Naive B cell (primary cell): ENCODE results near the gene UGT1A7. TPM values are rescaled to one million over a fixed set of nuclear protein-coding genes. Genes with fewer than 3 reads are reported as not detected.

Source experiments
- ATAC-seq, 2 donors: fragments of 150-1000 bp; cut with Tn5 transposase; 2 replicates each; pipeline ENCODE4 v1.10.0; 2021; ENCODE audit warnings: low read depth in 2 of 2, mild to moderate bottlenecking in 2 of 2, moderate library complexity in 2 of 2
- DNase-seq: peaks from one replicate; pipeline ENCODE4 v3.0.0; 2022
- H3K27ac Mint-ChIP-seq, 6 donors: one replicate each; pipeline ENCODE4 v1.8.0; 2020 to 2022; ENCODE audit warnings: mild to moderate bottlenecking in 6 of 6, mixed read lengths in 6 of 6, moderate library complexity in 5 of 6, inconsistent platforms in 2 of 6
- H3K27me3 Mint-ChIP-seq, 3 donors: one replicate each; pipeline ENCODE4 v1.8.0; 2021 to 2022; ENCODE audit warnings: mixed read lengths in 3 of 3, mild to moderate bottlenecking in 1 of 3
- H3K36me3 Mint-ChIP-seq, 2 donors: one replicate each; pipeline ENCODE4 v1.8.0; 2020 to 2022; ENCODE audit warnings: mixed read lengths in 2 of 2, inconsistent platforms in 1 of 2, mild to moderate bottlenecking in 1 of 2
- H3K4me1 Mint-ChIP-seq, 3 donors: one replicate each; pipeline ENCODE4 v1.8.0; 2020 to 2022; ENCODE audit warnings: mixed read lengths in 3 of 3, inconsistent platforms in 1 of 3, mild to moderate bottlenecking in 1 of 3, moderate library complexity in 1 of 3
- H3K4me3 Mint-ChIP-seq, 8 donors: one replicate each; pipeline ENCODE4 v1.8.0; 2020 to 2022; ENCODE audit warnings: mild to moderate bottlenecking in 8 of 8, mixed read lengths in 8 of 8, moderate library complexity in 8 of 8, inconsistent platforms in 2 of 8
- H3K9me3 Mint-ChIP-seq, 7 donors: one replicate each; pipeline ENCODE4 v1.8.0; 2020 to 2022; ENCODE audit warnings: mixed read lengths in 7 of 7, mild to moderate bottlenecking in 5 of 7, inconsistent platforms in 2 of 7, moderate library complexity in 1 of 7
- polyA plus RNA-seq, 6 donors: library from polyadenylated mRNA; unstranded; fragments of 300-500 nt; fragmentation: Illumina TruSeq; gene quantifications; one replicate each; pipeline ENCODE4 v1.2.3, GENCODE V29; 2021; ENCODE audit warnings: low read depth in 6 of 6

UGT1A7 gene
- polyA plus RNA-seq, 6 donors from 2014 or later: not detected

DNA sequence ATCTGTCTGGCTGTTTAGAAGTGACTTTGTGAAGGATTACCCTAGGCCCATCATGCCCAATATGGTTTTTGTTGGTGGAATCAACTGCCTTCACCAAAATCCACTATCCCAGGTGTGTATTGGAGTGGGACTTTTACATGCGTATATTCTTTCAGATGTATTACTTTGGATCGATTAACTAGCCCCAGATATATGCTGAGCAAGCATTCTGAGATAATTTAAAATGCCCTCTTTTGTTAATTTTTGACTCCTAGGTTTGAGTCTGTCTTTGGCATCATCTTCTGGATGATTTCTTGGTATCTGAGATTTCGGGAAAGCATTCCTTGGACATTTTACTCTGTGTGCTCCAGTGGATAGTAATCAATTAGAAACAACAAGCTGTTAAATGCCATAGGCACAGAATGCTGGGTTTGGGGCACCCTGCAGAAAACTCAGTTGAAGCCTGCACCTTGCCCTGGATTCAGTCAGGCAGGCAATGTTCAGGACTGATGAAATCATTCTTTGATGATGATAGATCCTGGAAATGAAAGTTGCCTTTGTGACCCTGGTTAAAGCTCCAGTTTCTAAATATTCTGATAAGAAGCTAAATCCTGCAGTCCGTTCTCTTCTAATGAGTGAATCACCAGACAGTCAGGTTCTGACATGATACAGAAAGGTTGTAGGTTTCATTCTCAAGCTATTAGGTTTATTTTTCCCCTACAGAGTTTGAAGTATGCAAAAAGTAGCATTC is 79.5 kb downstream of the UGT1A7 start:
- no peak for ATAC-seq
- Mint-ChIP-seq H3K4me3 (no peak overlapping the region), H3K27me3 (peaks cover 25 to 45% (median 36%) of the 10 kb centered on the region in 3 donors), H3K4me1 (no peaks in the 10 kb centered on the region), H3K36me3 (no peaks in the 10 kb centered on the region), H3K9me3 (peaks cover 0 to 4% (median 0%) of the 10 kb centered on the region in 7 donors), H3K27ac (no peak overlapping the region)
- DNase-seq: no peak

DNA sequence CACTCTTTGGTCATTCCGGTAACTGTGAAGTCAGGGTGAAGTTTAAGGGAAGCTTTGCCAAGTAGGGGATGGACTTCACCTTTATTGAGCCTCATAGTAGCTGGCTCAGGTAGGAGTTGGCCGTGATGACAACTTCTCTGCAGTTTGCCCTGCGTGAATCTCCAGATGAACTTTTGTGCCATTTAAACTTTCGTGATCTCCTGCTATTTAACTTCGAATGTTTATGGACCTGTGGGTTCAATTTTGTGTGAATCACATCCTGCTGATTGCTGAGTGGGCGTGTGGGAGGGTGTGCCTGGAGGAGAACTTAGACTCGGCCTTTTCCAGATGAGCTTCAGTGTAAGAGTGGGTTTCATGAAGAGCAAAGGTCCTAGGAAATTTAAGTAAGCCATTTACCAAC is 82.6 kb downstream of the UGT1A7 start:
- no peak for DNase-seq
- no peak overlapping the region for H3K27ac Mint-ChIP-seq
- H3K9me3 Mint-ChIP-seq: peaks cover 0 to 2% (median 0%) of the 10 kb centered on the region in 7 donors
- no peaks in the 10 kb centered on the region for H3K36me3 Mint-ChIP-seq
- H3K27me3 Mint-ChIP-seq: peaks cover 36 to 53% (median 46%) of the 10 kb centered on the region in 3 donors
- no peaks in the 10 kb centered on the region for H3K4me1 Mint-ChIP-seq
- no peak overlapping the region for H3K4me3 Mint-ChIP-seq
- no peak for ATAC-seq

DNA sequence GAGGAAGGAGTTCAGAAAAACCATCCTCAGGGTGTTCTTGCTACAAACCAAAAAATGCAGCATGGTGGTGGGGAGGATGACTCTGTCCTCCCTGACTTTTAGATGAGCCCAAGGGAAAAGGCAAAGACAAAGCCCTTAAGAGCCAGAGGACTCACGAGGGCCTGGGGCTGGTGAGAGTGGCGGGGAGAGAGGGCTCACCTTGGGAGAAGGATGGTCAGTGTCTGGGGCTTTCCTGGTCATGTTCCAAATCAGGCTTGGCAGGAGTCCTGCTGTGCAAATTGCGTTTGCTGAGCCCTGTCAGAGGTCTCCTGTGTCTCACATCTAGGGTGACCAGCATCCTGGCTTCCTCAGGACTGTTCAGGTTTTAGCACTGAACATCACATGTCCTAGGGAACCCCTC is 83.1 kb downstream of the UGT1A7 start:
- peaks cover 38 to 56% (median 50%) of the 10 kb centered on the region in 3 donors for H3K27me3 Mint-ChIP-seq
- no peak for ATAC-seq
- H3K4me1 Mint-ChIP-seq: no peaks in the 10 kb centered on the region
- DNase-seq: no peak
- H3K27ac Mint-ChIP-seq: no peak overlapping the region
- H3K4me3 Mint-ChIP-seq: no peak overlapping the region
- H3K36me3 Mint-ChIP-seq: no peaks in the 10 kb centered on the region
- peaks cover 0 to 2% (median 0%) of the 10 kb centered on the region in 7 donors for H3K9me3 Mint-ChIP-seq

DNA sequence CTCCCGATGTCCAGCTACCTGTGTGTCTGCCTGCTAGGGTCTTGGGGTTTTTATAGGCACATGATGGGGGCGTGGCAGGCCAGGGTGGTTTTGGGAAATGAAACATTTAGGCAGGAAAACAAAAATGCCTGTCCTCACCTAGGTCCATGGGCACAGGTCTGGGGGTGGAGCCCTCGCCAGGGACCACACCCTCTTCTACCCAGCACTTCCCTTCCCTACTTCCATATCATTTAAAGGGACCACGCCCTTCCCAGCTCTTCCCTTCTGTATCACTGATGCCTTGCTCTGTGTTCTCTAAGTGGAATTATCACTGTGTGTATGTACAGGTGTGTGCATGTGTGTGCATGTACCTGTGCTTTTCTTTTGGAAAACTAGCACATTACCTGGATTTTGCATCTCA is 84.7 kb downstream of the UGT1A7 start:
- Mint-ChIP-seq H3K4me3 (no peak overlapping the region), H3K4me1 (no peaks in the 10 kb centered on the region), H3K27ac (no peak overlapping the region), H3K36me3 (no peaks in the 10 kb centered on the region), H3K27me3 (peaks cover 38 to 50% (median 49%) of the 10 kb centered on the region in 3 donors), H3K9me3 (peaks cover 0 to 2% (median 0%) of the 10 kb centered on the region in 7 donors)
- no peak for DNase-seq
- ATAC-seq: no peak

DNA sequence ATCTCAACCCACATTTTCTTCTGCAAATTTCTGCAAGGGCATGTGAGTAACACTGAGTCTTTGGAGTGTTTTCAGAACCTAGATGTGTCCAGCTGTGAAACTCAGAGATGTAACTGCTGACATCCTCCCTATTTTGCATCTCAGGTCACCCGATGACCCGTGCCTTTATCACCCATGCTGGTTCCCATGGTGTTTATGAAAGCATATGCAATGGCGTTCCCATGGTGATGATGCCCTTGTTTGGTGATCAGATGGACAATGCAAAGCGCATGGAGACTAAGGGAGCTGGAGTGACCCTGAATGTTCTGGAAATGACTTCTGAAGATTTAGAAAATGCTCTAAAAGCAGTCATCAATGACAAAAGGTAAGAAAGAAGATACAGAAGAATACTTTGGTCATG is 86.4 kb downstream of the UGT1A7 start:
- no peak for DNase-seq
- no peak for ATAC-seq
- H3K4me1 Mint-ChIP-seq: no peaks in the 10 kb centered on the region
- H3K36me3 Mint-ChIP-seq: no peaks in the 10 kb centered on the region
- peaks cover 43 to 50% (median 50%) of the 10 kb centered on the region in 3 donors for H3K27me3 Mint-ChIP-seq
- H3K27ac Mint-ChIP-seq: no peak overlapping the region
- H3K4me3 Mint-ChIP-seq: no peak overlapping the region
- peaks cover 0 to 2% (median 0%) of the 10 kb centered on the region in 7 donors for H3K9me3 Mint-ChIP-seq

DNA sequence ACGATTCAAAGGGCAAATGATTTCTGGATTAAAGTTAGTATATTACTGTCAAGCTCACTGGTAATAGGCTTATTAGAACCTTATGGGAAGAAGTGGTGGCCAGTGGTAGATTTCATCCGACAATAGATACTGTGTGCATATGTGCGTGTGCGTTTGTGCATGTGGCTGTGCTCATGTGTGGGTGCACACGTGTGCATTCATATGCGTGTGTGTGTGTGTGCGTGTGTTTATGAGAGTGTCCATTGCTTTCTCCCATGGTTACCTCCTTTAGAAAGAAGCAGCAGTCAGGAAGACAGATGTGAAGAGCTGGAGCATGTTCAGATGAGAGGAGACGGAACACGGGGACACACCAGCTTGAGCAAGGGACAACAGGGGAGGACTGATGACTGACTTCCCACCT is 87.6 kb downstream of the UGT1A7 start:
- Mint-ChIP-seq H3K4me1 (no peaks in the 10 kb centered on the region), H3K4me3 (no peak overlapping the region), H3K36me3 (no peaks in the 10 kb centered on the region), H3K27ac (no peak overlapping the region), H3K9me3 (peaks cover 0 to 2% (median 0%) of the 10 kb centered on the region in 7 donors), H3K27me3 (peaks cover 32 to 41% (median 38%) of the 10 kb centered on the region in 3 donors)
- ATAC-seq: no peak
- DNase-seq: no peak

DNA sequence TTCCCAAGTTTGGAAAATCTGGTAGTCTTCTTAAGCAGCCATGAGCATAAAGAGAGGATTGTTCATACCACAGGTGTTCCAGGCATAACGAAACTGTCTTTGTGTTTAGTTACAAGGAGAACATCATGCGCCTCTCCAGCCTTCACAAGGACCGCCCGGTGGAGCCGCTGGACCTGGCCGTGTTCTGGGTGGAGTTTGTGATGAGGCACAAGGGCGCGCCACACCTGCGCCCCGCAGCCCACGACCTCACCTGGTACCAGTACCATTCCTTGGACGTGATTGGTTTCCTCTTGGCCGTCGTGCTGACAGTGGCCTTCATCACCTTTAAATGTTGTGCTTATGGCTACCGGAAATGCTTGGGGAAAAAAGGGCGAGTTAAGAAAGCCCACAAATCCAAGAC is 90.5 kb downstream of the UGT1A7 start:
- Mint-ChIP-seq H3K9me3 (peaks cover 7 to 21% (median 8%) of the 10 kb centered on the region in 7 donors), H3K36me3 (peaks cover 0 to 10% of the 10 kb centered on the region in 2 donors), H3K4me1 (no peaks in the 10 kb centered on the region), H3K4me3 (no peak overlapping the region), H3K27ac (no peak overlapping the region), H3K27me3 (peaks cover 17 to 36% (median 31%) of the 10 kb centered on the region in 3 donors)
- no peak for ATAC-seq
- no peak for DNase-seq

DNA sequence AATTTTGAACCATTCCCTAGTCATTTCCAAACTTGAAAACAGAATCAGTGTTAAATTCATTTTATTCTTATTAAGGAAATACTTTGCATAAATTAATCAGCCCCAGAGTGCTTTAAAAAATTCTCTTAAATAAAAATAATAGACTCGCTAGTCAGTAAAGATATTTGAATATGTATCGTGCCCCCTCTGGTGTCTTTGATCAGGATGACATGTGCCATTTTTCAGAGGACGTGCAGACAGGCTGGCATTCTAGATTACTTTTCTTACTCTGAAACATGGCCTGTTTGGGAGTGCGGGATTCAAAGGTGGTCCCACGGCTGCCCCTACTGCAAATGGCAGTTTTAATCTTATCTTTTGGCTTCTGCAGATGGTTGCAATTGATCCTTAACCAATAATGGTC is 90.9 kb downstream of the UGT1A7 start:
- no peak overlapping the region for H3K4me3 Mint-ChIP-seq
- H3K27ac Mint-ChIP-seq: no peak overlapping the region
- ATAC-seq: no peak
- peaks cover 0 to 10% of the 10 kb centered on the region in 2 donors for H3K36me3 Mint-ChIP-seq
- peaks cover 15 to 38% (median 32%) of the 10 kb centered on the region in 3 donors for H3K27me3 Mint-ChIP-seq
- no peaks in the 10 kb centered on the region for H3K4me1 Mint-ChIP-seq
- DNase-seq: no peak
- H3K9me3 Mint-ChIP-seq: peaks cover 7 to 22% (median 12%) of the 10 kb centered on the region in 7 donors

DNA sequence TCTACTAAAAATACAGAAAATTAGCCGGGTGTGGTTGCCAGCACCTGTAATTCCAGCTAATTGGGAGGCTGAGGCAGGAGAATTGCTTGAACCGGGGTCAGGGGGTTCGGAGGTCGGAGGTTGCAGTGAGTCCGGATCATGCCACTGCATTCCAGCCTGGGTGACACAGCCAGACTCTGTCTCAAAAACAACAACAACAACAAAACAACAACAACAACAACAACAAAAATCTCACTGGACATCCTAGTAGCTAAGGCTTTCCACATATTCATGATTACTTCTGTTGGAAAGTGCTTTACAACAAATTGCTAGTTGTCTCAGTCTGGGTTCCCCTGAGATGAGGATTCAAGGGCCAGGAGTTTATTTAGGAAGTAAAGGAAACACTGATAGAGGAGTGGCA is 92.2 kb downstream of the UGT1A7 start:
- H3K9me3 Mint-ChIP-seq: peaks cover 7 to 24% (median 16%) of the 10 kb centered on the region in 7 donors
- ATAC-seq (no peak), DNase-seq (no peak)
- H3K36me3 Mint-ChIP-seq: peaks cover 0 to 10% of the 10 kb centered on the region in 2 donors
- H3K4me1 Mint-ChIP-seq: no peaks in the 10 kb centered on the region
- no peak overlapping the region for H3K4me3 Mint-ChIP-seq
- peaks cover 16 to 46% (median 37%) of the 10 kb centered on the region in 3 donors for H3K27me3 Mint-ChIP-seq
- H3K27ac Mint-ChIP-seq: no peak overlapping the region

DNA sequence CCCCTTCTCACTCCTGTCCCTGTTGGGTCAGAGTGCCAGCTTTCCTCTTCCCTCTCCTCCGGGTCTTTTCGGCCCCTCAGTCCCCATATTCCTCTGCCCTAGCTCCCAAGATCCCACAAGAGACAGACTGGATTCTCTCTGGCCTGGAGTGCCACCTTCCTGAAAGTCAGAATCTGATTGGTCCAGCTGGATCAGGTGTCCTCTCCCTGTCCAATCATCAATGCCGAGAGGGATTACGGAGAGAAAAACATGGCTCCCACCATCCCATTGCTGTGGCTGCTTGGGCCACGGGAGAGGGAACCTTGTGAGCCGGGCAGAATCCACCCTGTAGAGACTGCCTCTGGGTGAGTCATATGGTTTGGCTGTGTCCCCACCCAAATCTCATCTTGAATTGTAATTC is 93.7 kb downstream of the UGT1A7 start:
- no peak for DNase-seq

DNA sequence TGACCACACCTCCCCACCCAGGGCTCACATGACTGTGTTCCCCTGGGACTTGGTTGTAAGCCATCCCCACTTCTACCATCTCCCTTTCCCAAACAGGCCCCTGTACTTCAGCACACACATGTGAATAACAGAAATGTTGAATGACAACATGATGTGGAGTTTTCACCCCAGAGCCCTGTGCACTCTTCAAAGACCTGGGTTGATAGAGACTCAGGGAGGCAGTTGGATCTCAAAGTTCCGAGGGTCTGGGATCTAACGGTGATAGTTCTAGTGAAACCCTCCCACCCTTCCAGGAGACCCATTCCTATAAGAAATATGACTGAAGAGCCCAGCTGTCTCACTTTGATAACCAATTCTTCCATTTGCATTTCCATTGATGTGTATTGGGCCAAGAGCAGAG is 96.3 kb downstream of the UGT1A7 start, which contains the start of gene MROH2A:
Gene MROH2A (plus strand): TSS at position 301 of the 400 bp plus-strand sequence. CDS start 1,029 bp downstream, outside the sequence.
- H3K4me3 Mint-ChIP-seq: no peak within 1 kb of the TSS
- H3K9me3 Mint-ChIP-seq: peaks cover 8 to 28% (median 20%) of the 10 kb centered on the region in 7 donors
- H3K27me3 Mint-ChIP-seq: peaks cover 14 to 54% (median 50%) of the 10 kb centered on the region in 3 donors
- H3K27ac Mint-ChIP-seq: peak within 1 kb of the TSS in 1 of 6 donors; percentile 10
- ATAC-seq (no peak), DNase-seq (no peak)
- peaks cover 0 to 10% of the 10 kb centered on the region in 2 donors for H3K36me3 Mint-ChIP-seq
- no peaks in the 10 kb centered on the region for H3K4me1 Mint-ChIP-seq

More for the DNA sequence above, 93.7 kb downstream of the UGT1A7 start:
- ATAC-seq: no peak
- H3K36me3 Mint-ChIP-seq: peaks cover 0 to 10% of the 10 kb centered on the region in 2 donors
- H3K9me3 Mint-ChIP-seq: peaks cover 8 to 24% (median 16%) of the 10 kb centered on the region in 7 donors
- H3K27me3 Mint-ChIP-seq: peaks cover 10 to 52% (median 43%) of the 10 kb centered on the region in 3 donors
- no peak overlapping the region for H3K4me3 Mint-ChIP-seq
- no peaks in the 10 kb centered on the region for H3K4me1 Mint-ChIP-seq
- H3K27ac Mint-ChIP-seq: no peak overlapping the region

DNA sequence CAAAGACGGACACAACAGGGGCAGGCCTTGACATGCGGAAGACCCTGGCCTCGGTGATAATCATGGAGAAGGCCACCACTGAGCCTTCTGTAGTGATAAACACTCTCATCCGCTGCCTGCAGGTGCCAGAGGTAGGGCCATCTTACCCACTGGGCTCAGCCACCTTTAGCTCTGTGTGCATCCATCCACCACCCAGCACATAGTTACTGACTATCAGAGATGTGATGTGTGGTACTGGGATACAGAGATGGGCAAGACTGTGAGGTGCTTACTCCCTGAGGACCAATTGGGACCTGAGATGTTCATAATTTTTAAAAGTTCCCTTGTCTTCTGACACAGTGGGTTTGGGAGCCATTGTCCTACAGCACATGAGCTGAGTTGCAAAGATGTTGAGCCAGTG is 98.0 kb downstream of the UGT1A7 start:
- DNase-seq (no peak), ATAC-seq (no peak)
- peaks cover 8 to 28% (median 20%) of the 10 kb centered on the region in 7 donors for H3K9me3 Mint-ChIP-seq
- H3K27me3 Mint-ChIP-seq: peaks cover 17 to 63% (median 58%) of the 10 kb centered on the region in 3 donors
- no peak overlapping the region for H3K4me3 Mint-ChIP-seq
- H3K27ac Mint-ChIP-seq: peak overlapping the region in 1 of 6 donors; percentile 39
- peaks cover 0 to 10% of the 10 kb centered on the region in 2 donors for H3K36me3 Mint-ChIP-seq
- no peaks in the 10 kb centered on the region for H3K4me1 Mint-ChIP-seq

DNA sequence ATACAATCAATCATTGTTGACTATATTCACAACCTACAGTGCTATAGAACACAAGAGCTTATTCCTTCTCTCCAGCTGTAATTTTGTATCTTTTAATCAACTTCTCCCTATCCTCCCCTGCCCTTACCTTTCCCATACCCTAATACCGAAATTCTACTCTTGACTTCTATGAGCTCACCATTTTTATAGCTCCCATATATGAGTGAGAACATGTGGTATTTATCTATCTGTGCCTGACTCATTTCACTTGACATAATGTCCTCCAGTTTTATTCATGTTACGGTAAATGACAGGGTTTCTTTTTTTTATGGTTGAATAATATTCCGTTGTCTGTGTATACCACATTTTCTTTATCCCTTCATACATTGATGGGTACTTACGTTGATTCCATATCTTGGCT is 99.1 kb downstream of the UGT1A7 start:
- no peak for ATAC-seq
- H3K4me3 Mint-ChIP-seq: no peak overlapping the region
- no peak overlapping the region for H3K27ac Mint-ChIP-seq
- H3K27me3 Mint-ChIP-seq: peaks cover 21 to 59% (median 48%) of the 10 kb centered on the region in 3 donors
- peaks cover 1 to 23% (median 17%) of the 10 kb centered on the region in 7 donors for H3K9me3 Mint-ChIP-seq
- DNase-seq: no peak
- H3K36me3 Mint-ChIP-seq: peaks cover 0 to 1% of the 10 kb centered on the region in 2 donors
- no peaks in the 10 kb centered on the region for H3K4me1 Mint-ChIP-seq

DNA sequence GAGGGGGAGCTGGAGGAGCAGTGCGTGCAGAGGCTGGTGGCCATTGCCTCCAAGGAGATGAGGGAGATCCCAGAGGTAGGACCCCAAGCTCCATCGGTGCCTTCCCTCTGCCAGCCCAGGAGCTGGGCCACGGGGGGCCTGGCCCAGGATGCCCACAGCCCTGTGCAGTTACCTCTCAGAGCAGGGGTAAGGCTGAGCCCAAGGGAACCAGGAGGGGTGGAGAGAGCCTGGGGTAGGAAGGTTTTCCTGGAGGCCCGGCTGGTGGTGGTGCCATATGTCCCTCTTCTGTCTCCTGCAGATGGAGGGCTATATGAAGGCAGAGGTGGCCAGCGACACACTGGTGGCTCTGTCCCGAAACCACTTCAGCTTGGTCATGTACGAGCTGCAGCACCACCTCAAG is 107.9 kb downstream of the UGT1A7 start:
- Mint-ChIP-seq H3K36me3 (peaks cover 0 to 8% of the 10 kb centered on the region in 2 donors), H3K9me3 (peaks cover 2 to 15% (median 8%) of the 10 kb centered on the region in 7 donors), H3K4me3 (no peak overlapping the region), H3K4me1 (peaks cover 0 to 12% (median 5%) of the 10 kb centered on the region in 3 donors), H3K27ac (no peak overlapping the region), H3K27me3 (peaks cover 5 to 37% (median 34%) of the 10 kb centered on the region in 3 donors)
- DNase-seq (no peak), ATAC-seq (no peak)
